Muscle of leg (tissue), 11 donors: ENCODE measurements around the gene RAX2. TPM values are rescaled to one million over a fixed set of nuclear protein-coding genes. Genes with fewer than 3 reads are reported as not detected.
"Not testable (repeated sequence)": the region's sequence is repeated elsewhere in the genome, so short reads cannot be mapped to it uniquely, and the experiment has no call there.

Experiments
- DNase-seq: peaks from one replicate; pipeline ENCODE4 v3.0.0; 2013
- H3K27ac ChIP-seq: one replicate; pipeline ENCODE4 v1.5.1; 2013; ENCODE audit warnings: mild to moderate bottlenecking, low read length, control low read depth
- H3K27me3 ChIP-seq: one replicate; pipeline ENCODE4 v1.6.1; 2013; ENCODE audit warnings: low read length; ENCODE audit not compliant: control insufficient read depth, insufficient read depth
- H3K36me3 ChIP-seq: one replicate; pipeline ENCODE4 v1.6.1; 2013; ENCODE audit warnings: low read length; ENCODE audit not compliant: control insufficient read depth, insufficient read depth
- H3K4me1 ChIP-seq: one replicate; pipeline ENCODE4 v1.6.1; 2013; ENCODE audit warnings: low read length; ENCODE audit not compliant: control insufficient read depth, insufficient read depth
- H3K4me3 ChIP-seq: one replicate; pipeline ENCODE4 v1.5.1; 2013; ENCODE audit warnings: low read length, control low read depth
- H3K9me3 ChIP-seq: replicated peaks from 2 replicates; pipeline ENCODE4 v1.6.1; 2013; ENCODE audit warnings: low read depth, low read length; ENCODE audit not compliant: control insufficient read depth
- WGBS: methylation state at CpG from one replicate; pipeline ENCODE4 v1.1.5; 2013; ENCODE audit warnings: missing lambda C conversion rate; ENCODE audit not compliant: insufficient coverage; 5-methylcytosine and 5-hydroxymethylcytosine counted together
- polyA plus RNA-seq, 8 donors: library from polyadenylated mRNA; unstranded; fragments of 120-200 nt; gene quantifications; one replicate each; pipeline versions ENCODE4 v1.2.1 to v1.2.3, GENCODE V29; 2013; ENCODE audit warnings: inconsistent platforms in 1 of 8, low replicate concordance in 1 of 8; ENCODE audit not compliant: insufficient read length in 8 of 8, insufficient read depth in 1 of 8
- total RNA-seq: library from RNA; stranded (reverse); fragments of 120-200 nt; gene quantifications from one replicate; pipeline ENCODE4 v1.2.4, GENCODE V29; 2013

RAX2 gene
- total and polyA plus RNA-seq, 9 donors: 0.04 TPM; not detected in 8

DNA sequence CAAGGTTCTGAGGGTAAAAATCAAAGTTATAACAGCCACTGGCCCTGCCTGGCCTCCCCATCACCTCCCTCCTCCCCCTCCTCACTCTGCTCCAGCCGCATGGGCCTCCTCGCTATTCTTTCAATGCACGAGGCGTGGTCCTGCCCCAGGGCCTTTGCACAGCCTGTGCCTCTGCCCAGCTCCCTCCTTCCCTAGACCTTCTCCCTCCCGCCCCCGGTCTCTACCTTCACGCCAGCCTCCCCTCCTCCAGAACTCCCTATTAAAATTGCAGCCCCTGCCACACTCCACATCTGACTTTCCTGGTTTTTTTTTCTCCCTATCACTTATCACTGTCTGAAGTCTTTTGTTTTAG lies 3.3 kb downstream of the RAX2 start:
- no peaks in the 10 kb centered on the region for H3K9me3 ChIP-seq
- peaks cover 30% of the 10 kb centered on the region for H3K36me3 ChIP-seq
- no peaks in the 10 kb centered on the region for H3K27me3 ChIP-seq
- WGBS: 87% methylated on average over 7 of the region's 7 CpGs
- DNase-seq: no peak
- no peak overlapping the region for H3K27ac ChIP-seq
- H3K4me1 ChIP-seq: no peaks in the 10 kb centered on the region
- H3K4me3 ChIP-seq: no peak overlapping the region

DNA sequence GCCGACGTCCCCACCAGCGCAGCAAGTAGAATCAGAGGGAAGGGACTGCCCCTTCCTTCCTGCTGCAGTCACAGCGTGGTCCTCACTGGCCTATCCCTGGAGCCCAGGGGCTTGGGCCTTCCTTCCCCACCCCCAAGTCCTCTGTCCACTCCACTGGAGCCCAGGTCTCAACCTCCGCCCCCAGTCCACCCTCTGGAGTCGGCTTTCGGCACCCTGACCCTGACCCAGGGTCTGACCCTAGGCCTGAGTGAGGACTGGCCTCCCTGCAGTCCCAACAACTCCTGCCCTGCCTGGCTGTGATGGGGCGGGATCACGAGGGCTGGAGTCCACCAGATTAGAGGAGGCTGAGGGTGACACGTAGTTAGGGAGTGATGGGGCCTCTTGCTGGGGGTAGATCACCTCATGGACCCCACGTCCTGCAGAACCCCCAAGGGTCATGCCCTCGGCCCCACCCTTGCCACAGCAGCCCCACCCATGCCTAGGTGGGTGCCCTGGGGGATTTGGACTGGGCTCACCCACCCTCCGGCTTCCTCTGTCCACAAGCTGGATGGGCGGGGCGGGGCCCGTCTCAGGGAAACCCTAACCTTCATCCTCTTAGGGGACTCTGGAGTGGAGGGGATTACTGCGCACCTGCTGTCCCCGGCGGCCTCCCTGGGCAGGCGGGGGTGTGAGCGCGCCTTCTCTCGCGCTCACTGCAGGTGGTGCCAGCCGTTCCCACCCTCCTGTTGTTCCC lies 3.8 kb downstream of the RAX2 start:
- H3K9me3 ChIP-seq: no peaks in the 10 kb centered on the region
- 88% methylated on average over 22 of the region's 25 CpGs for WGBS
- no peaks in the 10 kb centered on the region for H3K27me3 ChIP-seq
- DNase-seq: no peak
- peaks cover 30% of the 10 kb centered on the region for H3K36me3 ChIP-seq
- H3K4me1 ChIP-seq: peaks cover 4% of the 10 kb centered on the region
- H3K4me3 ChIP-seq: no peak overlapping the region
- no peak overlapping the region for H3K27ac ChIP-seq

DNA sequence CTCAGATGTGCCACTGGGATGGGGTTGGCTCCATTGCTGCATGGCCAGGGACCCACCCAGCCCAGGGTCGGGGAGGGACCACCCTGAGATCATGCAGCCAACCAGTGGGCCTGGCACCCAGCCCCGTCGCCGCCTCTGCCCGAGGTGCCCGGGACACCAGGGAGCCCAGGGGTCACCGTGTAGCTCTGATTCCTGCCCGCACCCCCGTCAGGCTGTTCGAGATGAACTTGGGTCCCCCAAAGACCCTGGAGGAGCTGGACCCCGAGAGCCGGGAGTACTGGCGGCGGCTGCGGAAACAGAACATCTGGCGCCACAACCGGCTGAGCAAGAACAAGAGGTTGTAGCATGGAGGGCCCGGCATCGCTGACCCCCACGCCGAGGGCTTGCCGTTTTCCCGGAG lies 5.0 kb downstream of the RAX2 start:
- no peak for DNase-seq
- no peaks in the 10 kb centered on the region for H3K27me3 ChIP-seq
- H3K36me3 ChIP-seq: peaks cover 30% of the 10 kb centered on the region
- H3K4me1 ChIP-seq: peaks cover 6% of the 10 kb centered on the region
- no peak overlapping the region for H3K4me3 ChIP-seq
- WGBS: 95% methylated on average over 23 of the region's 23 CpGs
- no peak overlapping the region for H3K27ac ChIP-seq
- no peaks in the 10 kb centered on the region for H3K9me3 ChIP-seq

DNA sequence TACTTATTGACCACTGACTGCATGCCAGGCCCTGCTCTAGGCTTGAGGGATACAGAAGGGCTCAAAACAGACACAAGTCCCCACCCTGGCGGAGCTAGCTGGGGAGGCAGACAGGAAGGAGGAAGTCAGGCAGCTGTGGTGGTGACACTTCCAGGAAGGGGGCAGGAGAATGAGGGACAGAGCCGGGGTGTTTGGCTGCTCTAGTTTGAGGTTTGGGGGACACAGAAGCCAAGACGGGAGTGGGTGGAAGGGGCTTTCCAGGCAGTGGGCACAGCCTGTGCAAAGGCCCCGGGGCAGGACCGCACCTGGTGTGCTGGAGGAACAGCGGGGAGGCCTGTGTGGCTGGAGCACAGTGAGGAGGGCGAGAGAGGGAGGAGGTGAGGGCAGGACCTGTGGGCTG lies 5.5 kb downstream of the RAX2 start:
- peaks cover 10% of the 10 kb centered on the region for H3K4me1 ChIP-seq
- H3K4me3 ChIP-seq: no peak overlapping the region
- no peaks in the 10 kb centered on the region for H3K9me3 ChIP-seq
- H3K27me3 ChIP-seq: no peaks in the 10 kb centered on the region
- peaks cover 30% of the 10 kb centered on the region for H3K36me3 ChIP-seq
- no peak overlapping the region for H3K27ac ChIP-seq
- WGBS: 87% methylated on average over 7 of the region's 7 CpGs
- DNase-seq: no peak

DNA sequence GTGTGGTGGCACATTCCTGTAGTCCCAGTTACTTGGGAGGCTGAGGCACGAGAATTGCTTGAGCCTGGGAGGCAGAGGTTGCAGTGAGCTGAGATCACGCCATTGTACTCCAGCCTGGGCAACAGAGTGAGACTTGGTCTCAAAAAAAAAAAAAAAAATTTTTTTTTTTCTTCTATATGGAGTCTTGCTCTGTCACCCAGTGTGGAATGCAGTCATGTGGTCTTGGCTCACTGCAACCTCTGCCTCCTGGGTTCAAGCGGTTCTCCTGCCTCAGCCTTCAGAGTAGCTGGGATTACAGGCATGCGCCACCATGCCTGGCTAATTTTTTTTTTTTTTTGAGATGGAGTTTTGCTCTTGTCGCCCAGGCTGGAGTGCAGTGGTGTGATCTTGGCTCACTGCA lies 6.3 kb downstream of the RAX2 start:
- not testable (repeated sequence) for H3K9me3 ChIP-seq, H3K27ac ChIP-seq, DNase-seq, H3K27me3 ChIP-seq, H3K4me3 ChIP-seq
- H3K4me1 ChIP-seq: peaks cover 14% of the 10 kb centered on the region
- no CpG with 5 or more reads among the region's 5 CpGs for WGBS
- peaks cover 30% of the 10 kb centered on the region for H3K36me3 ChIP-seq

DNA sequence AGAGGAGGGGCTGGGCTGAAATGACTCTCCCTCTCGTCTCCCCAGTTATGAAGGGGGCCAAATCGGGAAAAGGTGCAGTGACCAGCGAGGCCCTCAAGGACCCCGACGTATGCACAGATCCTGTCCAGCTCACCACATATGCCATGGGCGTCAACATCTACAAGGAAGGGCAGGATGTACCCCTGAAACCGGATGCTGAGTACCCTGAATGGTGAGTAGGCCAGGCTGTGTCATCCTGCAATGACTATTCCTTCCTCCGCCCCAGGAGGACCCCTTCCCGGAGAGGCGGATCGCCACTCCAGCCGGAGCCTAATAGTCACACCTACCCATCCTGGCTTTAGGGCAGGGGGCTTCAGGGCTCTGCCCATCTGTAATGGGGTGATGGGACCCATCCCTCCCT lies 6.9 kb downstream of the RAX2 start:
- WGBS: 50% methylated on average over 1 of the region's 12 CpGs
- Histone ChIP-seq H3K36me3 (peaks cover 31% of the 10 kb centered on the region), H3K9me3 (no peaks in the 10 kb centered on the region), H3K27me3 (no peaks in the 10 kb centered on the region), H3K27ac (no peak overlapping the region), H3K4me3 (no peak overlapping the region), H3K4me1 (peaks cover 18% of the 10 kb centered on the region)
- DNase-seq: no peak

DNA sequence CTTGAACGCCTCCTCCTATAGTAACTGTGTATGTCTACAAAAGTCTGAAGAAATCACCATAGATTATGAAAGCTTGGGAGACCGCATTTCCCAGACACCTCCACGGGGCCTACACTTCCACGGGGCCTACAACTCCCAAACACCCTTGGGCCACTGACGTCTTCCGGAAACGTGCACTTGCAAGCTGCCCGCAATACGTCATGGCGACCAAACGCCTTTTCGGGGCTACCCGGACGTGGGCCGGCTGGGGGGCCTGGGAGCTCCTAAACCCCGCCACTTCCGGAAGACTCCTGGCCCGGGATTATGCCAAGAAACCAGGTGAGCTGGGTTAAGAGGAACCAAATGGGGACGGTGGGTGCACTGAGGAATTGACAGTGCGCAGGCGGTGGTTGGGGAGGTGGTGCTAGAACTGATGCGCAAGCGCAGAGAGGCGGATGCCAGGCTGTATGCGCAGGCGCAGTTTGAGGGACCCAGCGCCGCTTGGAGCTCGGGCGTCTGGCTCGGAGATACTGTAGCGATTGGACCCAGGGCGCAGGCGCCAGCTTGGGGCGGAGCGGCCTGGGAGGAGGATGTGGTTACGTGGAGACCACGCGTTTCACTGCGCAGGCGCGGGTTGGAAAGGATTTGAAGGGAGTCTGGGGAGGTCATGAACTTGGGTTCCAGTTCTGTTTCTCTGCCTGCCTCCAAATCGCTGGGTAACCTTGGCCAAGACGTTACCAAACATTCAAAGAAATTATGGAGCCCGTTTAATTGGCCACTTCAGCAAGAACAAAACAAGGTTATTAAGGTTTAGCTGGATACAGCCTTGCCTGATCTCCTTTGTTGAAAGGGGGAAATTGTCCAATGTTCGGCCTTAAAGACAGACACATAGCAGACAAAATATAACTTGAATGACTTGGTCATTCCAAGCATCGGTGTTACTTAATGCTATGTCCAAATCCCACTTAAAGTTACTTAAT lies 9.2 kb downstream of the RAX2 start, which contains the start of gene MRPL54:
MRPL54 (plus strand) TSS at position 182 of the 959 bp plus-strand sequence; CDS start at position 201, 19 bp downstream.
- H3K27me3 ChIP-seq: no peaks in the 10 kb centered on the region
- peaks cover 34% of the 10 kb centered on the region for H3K36me3 ChIP-seq
- peak within 1 kb of the TSS; percentile 97 for H3K4me3 ChIP-seq
- no peaks in the 10 kb centered on the region for H3K9me3 ChIP-seq
- peak; percentile 100 for DNase-seq
- 2% methylated on average over 43 of the region's 47 CpGs for WGBS
- peaks cover 22% of the 10 kb centered on the region for H3K4me1 ChIP-seq
- peak within 1 kb of the TSS; percentile 99 for H3K27ac ChIP-seq

DNA sequence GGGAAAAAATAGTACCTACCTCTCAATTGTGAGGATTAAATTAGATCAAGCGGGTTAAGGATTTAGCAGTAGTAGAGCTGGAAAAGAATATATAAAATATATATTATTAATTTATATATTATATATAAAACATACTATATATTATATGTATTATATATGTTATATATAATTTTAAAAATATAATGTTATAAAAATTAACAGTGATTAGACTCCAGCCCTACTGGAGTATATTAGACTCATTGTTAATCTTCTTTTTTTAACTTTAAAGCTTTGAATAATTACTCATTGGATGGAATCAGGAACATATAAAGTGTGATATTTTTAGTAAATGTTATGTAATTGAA lies 9.9 kb downstream of the RAX2 start:
- no CpG with 5 or more reads among the region's 1 CpG for WGBS
- Histone ChIP-seq H3K36me3 (peaks cover 29% of the 10 kb centered on the region), H3K4me1 (peaks cover 22% of the 10 kb centered on the region), H3K9me3 (no peaks in the 10 kb centered on the region), H3K27ac (peak overlapping the region; percentile 99), H3K4me3 (no peak overlapping the region), H3K27me3 (no peaks in the 10 kb centered on the region)
- no peak for DNase-seq

DNA sequence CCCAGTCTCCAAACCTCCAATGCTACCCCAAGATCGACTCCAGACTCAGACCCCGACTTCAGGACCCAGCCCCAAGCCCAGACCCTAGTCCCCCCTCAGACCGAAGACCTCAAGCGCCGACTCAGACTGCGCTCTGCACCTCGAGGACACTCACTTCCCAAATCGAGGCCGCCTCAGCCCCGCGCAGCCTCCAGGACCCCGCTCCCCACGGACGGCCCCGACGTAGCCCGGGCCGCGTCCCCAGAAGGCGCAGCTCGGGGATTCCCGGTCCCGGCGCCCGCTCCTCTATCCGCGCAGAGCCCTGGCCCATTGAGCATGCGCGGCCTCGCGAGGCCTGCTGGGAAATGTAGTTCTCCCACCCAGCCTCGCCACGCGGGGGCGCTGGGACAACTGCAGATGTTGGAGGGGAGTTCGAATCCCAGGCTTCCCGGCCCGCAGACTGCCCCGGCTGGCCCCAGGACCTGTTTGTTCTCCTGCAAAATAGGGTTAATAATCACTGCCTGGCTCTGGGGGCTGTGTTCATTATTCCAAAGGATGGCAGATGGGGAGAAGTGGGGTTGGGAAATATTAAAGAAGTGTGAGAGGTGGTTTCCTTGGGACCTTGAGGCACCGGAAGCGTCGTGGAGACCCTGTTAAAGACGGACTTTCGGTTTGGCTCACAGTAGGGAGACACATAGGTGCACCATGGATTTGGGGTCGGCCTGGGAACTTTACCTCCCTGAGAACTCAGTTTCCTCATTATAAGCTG lies 10.5 kb downstream of the RAX2 start, which contains the start of gene APBA3:
APBA3 (minus strand) TSS at position 311 of the 748 bp plus-strand sequence. CDS start 1,428 bp downstream, outside the sequence.
- peaks cover 22% of the 10 kb centered on the region for H3K4me1 ChIP-seq

More for the DNA sequence above, 10.5 kb downstream of the RAX2 start, which contains the start of gene APBA3:
- DNase-seq: peak; percentile 94
- 1% methylated on average over 41 of the region's 45 CpGs for WGBS
- Histone ChIP-seq H3K9me3 (no peaks in the 10 kb centered on the region), H3K27ac (peak within 1 kb of the TSS; percentile 99), H3K27me3 (no peaks in the 10 kb centered on the region), H3K36me3 (peaks cover 24% of the 10 kb centered on the region), H3K4me3 (peak within 1 kb of the TSS; percentile 97)
